Subcutaneous abdominal adipose tissue (tissue), 5 donors: Measurements from ENCODE around the gene RRAD.

ENCODE experiments used
- H3K27ac ChIP-seq: one replicate; pipeline ENCODE4 v1.7.0; 2013; ENCODE audit warnings: low read depth, mild to moderate bottlenecking, inconsistent platforms, low read length, moderate library complexity
- H3K27me3 ChIP-seq, 5 donors: one replicate each; pipeline ENCODE4 v1.7.0; 2013; ENCODE audit warnings: low read length in 5 of 5, inconsistent platforms in 1 of 5; ENCODE audit not compliant: control insufficient read depth in 5 of 5, insufficient read depth in 4 of 5
- H3K36me3 ChIP-seq, 5 donors: one replicate each; pipeline ENCODE4 v1.7.0; 2013; ENCODE audit warnings: low read length in 5 of 5; ENCODE audit not compliant: control insufficient read depth in 5 of 5, insufficient read depth in 5 of 5
- H3K4me1 ChIP-seq, 5 donors: one replicate each; pipeline ENCODE4 v1.7.0; 2013; ENCODE audit warnings: low read length in 5 of 5, mild to moderate bottlenecking in 3 of 5, moderate library complexity in 1 of 5; ENCODE audit not compliant: control insufficient read depth in 5 of 5, insufficient read depth in 5 of 5
- H3K4me3 ChIP-seq, 5 donors: one replicate each; pipeline ENCODE4 v1.7.0; 2013; ENCODE audit warnings: low read length in 5 of 5, low read depth in 1 of 5
- H3K9ac ChIP-seq, 5 donors: one replicate each; pipeline ENCODE4 v1.7.0; 2013; ENCODE audit warnings: low read length in 5 of 5, mild to moderate bottlenecking in 4 of 5, moderate library complexity in 3 of 5
- H3K9me3 ChIP-seq, 5 donors: one replicate each; pipeline ENCODE4 v1.7.0; 2013; ENCODE audit warnings: low read length in 5 of 5; ENCODE audit not compliant: control insufficient read depth in 5 of 5
- donor health status: healthy.
- donor health status: healthy.
- donor health status: healthy.
- donor health status: healthy.
- donor health status: healthy.

RRAD gene

DNA sequence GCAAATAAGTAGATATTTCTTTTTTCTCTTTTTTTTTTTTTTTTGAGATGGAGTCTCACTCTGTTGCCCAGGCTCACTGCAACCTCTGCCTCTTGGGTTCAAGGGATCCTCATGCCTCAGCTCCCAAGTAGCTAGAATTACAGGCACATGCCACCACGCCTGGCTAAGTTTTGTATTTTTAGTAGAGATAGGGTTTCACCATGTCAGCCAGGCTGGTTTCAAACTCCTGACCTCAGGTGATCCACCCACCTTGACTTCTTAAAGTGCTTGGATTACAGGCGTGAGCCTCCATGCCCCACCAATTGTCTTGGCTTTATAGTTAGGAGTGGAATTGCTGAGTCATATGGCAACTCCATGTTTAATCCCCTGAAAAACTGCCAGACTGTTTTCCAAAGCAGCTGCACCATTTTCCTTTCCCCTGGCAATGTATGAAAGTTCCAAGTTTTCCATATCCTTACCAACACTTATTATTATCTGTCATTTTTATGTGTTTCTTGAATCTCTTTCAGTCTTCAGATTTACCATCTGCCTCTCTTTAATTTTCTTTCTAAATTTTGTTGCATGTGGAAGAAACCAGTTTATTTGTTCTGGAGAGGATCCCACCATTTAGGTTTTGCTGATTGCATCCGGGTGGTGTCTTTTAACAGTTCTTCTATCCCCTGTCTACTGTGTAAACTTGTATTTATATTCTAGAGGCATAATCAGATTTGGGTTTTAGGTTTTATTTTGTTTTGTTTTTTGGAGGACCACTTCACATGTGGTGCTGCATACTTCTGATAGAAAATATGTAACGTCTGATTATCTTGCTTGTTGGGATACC lies 25.8 kb upstream of the RRAD start:
- Histone ChIP-seq H3K4me1 (peaks cover 0 to 30% (median 23%) of the 10 kb centered on the region in 5 donors), H3K27ac (no peak overlapping the region), H3K9ac (no peak overlapping the region), H3K4me3 (no peak overlapping the region), H3K36me3 (no peaks in the 10 kb centered on the region), H3K27me3 (peaks cover 0 to 14% (median 7%) of the 10 kb centered on the region in 5 donors), H3K9me3 (no peaks in the 10 kb centered on the region)

- Histone ChIP-seq H3K9ac (no peak overlapping the region), H3K4me3 (no peak overlapping the region), H3K27ac (no peak overlapping the region), H3K36me3 (no peaks in the 10 kb centered on the region), H3K9me3 (no peaks in the 10 kb centered on the region), H3K4me1 (peaks cover 0 to 28% (median 23%) of the 10 kb centered on the region in 5 donors), H3K27me3 (peaks cover 0 to 14% (median 7%) of the 10 kb centered on the region in 5 donors)
Observed at GRCh38 chr16:66950437-66950836, 25.1 kb upstream of the RRAD start.

- no peaks in the 10 kb centered on the region for H3K36me3 ChIP-seq
- H3K27ac ChIP-seq: no peak overlapping the region
- H3K9me3 ChIP-seq: no peaks in the 10 kb centered on the region
- H3K4me1 ChIP-seq: peaks cover 0 to 28% (median 23%) of the 10 kb centered on the region in 5 donors
- H3K9ac ChIP-seq: no peak overlapping the region
- no peak overlapping the region for H3K4me3 ChIP-seq
- H3K27me3 ChIP-seq: peaks cover 0 to 14% (median 7%) of the 10 kb centered on the region in 5 donors
Observed at GRCh38 chr16:66949472-66949871, 24.1 kb upstream of the RRAD start.

DNA sequence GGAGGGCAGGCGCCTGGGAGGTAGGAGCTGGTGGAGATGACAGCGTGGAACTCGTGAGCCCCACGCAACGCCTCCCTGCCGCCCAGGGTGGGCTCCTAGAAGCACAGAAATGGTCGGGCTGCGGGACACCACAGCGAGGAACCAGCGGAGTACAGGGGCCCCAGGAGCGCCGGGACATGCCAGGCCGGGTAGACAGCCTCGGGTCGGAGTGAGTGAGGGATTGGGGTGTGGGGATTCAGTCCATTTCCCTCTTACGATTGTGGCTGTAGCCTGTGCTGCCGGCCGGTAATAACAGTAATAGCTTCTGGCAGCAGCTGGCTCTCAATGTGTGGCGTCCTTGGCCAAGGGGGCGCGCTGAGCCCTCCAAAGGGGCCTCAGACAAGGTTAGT lies 23.5 kb upstream of the RRAD start:
- Histone ChIP-seq H3K9me3 (no peaks in the 10 kb centered on the region), H3K27ac (no peak overlapping the region), H3K4me3 (peak overlapping the region in 4 of 5 donors; percentile 62 to 72 (median 70)), H3K36me3 (peaks cover 0 to 3% (median 2%) of the 10 kb centered on the region in 5 donors), H3K4me1 (peaks cover 0 to 28% (median 23%) of the 10 kb centered on the region in 5 donors), H3K27me3 (peaks cover 0 to 14% (median 7%) of the 10 kb centered on the region in 5 donors), H3K9ac (peak overlapping the region in 2 of 5 donors; percentile 59 to 62)

DNA sequence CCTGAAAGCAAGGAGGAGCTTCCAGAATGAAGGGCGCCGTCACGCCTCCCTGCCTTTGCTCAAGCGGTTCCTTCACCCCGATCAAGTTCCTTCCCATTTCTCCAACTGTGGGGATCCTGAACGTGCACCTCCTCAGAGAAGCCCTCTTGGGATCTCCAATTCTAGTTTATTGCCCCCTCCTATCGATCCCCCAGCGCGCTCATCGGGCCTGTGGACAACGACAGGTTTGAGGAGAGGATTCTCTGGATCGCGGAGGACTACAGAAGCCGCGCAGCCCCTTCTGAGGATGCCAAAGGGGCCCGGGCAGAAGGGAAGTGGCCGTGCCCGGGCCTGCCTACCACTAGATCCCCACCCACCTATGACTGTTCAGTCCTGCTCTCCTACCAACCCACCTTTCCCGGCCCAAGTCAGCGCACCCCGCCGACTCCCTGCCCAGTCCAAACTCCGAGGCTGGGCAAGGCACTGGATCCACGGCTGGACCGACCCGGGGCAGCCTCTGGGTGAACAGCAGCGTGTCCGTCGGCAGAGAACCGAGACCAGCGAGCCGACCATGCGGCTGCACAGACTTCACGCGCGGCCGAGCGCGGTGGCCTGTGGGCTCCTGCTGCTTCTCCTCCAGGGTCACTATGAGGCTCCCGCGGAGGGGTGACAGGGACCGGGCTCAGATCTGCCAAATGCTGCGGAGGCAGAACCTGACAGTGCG lies 22.9 kb upstream of the RRAD start:
- H3K27me3 ChIP-seq: peaks cover 0 to 14% (median 7%) of the 10 kb centered on the region in 5 donors
- peak overlapping the region; percentile 62 to 75 (median 71) for H3K4me3 ChIP-seq
- peaks cover 0 to 9% (median 8%) of the 10 kb centered on the region in 5 donors for H3K36me3 ChIP-seq

DNA sequence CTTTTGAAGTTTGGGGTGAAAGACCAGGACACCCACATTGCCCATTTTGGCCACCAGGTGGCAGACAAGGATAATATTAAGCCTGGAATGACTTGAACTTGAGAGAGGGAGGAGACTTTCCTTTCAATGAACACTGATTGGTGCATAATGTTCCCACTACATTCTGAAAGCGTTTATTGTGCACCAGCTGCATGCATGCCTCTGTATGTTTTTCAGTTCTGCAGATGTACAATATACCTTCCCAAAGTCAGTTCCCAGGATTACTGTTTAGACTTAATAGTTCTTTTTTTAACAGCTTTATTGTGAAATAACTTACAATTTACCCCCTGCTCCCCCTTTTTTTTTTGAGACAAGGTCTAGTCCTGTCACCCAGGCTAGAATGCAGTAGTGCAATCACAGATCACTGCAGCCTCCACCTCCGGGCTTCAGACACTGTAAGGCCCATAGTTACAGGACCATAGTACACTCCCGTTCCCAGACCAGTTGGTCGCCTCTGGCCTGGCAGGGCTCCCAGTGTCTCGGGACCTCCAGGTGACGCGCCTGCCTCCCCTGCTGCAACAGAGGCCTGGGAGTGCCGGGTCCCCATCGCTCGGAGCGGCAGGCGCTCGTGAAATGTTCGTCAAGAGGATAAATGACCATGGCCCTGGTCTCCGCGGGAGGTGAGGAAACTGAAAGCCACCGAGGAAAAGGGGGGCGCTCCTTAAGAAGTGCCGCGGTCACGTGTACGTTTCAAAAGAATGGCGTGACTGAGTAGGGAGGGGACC lies 22.1 kb upstream of the RRAD start:
- Histone ChIP-seq H3K36me3 (peaks cover 0 to 17% (median 16%) of the 10 kb centered on the region in 5 donors), H3K4me3 (peak overlapping the region; percentile 62 to 75 (median 71)), H3K9me3 (no peaks in the 10 kb centered on the region), H3K4me1 (peaks cover 0 to 28% (median 23%) of the 10 kb centered on the region in 5 donors), H3K9ac (peak overlapping the region in 4 of 5 donors; percentile 59 to 62 (median 60)), H3K27me3 (peaks cover 0 to 14% (median 7%) of the 10 kb centered on the region in 5 donors), H3K27ac (no peak overlapping the region)

More for the DNA sequence above, 22.9 kb upstream of the RRAD start:
- peak overlapping the region in 4 of 5 donors; percentile 52 to 62 (median 59) for H3K9ac ChIP-seq
- peaks cover 0 to 28% (median 23%) of the 10 kb centered on the region in 5 donors for H3K4me1 ChIP-seq
- no peaks in the 10 kb centered on the region for H3K9me3 ChIP-seq
- H3K27ac ChIP-seq: no peak overlapping the region

DNA sequence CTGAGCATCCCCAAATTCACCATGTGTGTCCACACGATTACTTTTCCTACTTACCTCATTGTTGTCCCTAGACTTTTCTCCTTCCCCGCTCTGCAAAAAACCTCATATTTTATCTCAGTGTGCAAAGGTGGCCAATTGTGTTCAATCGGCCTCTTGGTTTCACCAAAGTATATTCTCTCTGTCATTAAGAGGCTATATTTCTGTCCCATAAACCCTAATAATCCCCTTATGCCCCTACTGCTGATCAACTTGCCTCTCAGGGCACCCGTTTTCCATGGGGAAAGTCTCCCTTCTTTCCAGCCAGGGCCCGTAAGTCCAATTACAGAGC lies 21.6 kb upstream of the RRAD start:
- Histone ChIP-seq H3K9me3 (no peaks in the 10 kb centered on the region), H3K4me3 (no peak overlapping the region), H3K27ac (no peak overlapping the region), H3K9ac (no peak overlapping the region), H3K4me1 (peaks cover 0 to 28% (median 23%) of the 10 kb centered on the region in 5 donors), H3K27me3 (peaks cover 0 to 14% (median 7%) of the 10 kb centered on the region in 5 donors), H3K36me3 (peaks cover 0 to 22% (median 21%) of the 10 kb centered on the region in 5 donors)

DNA sequence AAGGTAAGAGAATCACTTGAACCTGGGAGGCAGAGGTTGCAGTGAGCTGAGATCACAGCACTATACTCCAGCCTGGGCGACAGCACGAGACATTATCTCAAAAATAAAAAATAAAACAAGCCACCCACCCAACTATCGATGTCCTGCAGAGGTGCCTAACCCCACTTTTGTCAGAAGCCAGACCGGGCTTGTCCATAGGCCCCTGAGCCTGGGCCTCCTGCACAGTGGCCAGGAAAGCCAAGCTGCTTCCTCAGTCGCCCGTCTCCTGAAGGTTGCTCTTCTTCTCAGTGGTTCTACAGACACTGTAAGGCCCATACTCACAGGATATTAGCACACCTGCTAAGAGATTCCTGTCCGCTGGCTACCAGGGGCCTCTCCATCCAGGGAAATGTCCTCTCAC lies 21.2 kb upstream of the RRAD start:
- Histone ChIP-seq H3K36me3 (peaks cover 0 to 26% (median 25%) of the 10 kb centered on the region in 5 donors), H3K27me3 (peaks cover 0 to 11% (median 7%) of the 10 kb centered on the region in 5 donors), H3K4me3 (no peak overlapping the region), H3K9me3 (no peaks in the 10 kb centered on the region), H3K27ac (no peak overlapping the region), H3K9ac (no peak overlapping the region), H3K4me1 (peaks cover 0 to 28% (median 23%) of the 10 kb centered on the region in 5 donors)

DNA sequence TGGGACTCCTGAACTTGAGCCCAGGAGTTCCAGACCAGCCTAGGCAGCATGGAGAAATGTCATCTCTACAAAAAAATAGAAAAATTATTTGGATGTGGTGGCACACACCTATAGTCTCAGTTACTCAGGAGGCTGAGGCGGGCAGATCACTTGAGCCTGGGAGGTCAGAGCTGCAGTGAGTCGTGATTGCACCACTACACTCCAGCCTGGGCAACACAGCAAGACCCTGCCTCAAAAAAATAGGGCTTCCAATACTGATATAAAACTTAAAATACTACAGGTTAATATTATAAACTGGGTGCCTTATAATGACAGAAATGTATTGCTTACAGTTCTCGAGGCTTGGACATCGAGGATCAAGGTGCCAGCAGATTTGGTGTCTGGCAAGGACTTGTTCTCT lies 20.6 kb upstream of the RRAD start:
- Histone ChIP-seq H3K4me1 (peaks cover 0 to 28% (median 23%) of the 10 kb centered on the region in 5 donors), H3K27me3 (peaks cover 0 to 11% (median 3%) of the 10 kb centered on the region in 5 donors), H3K9ac (no peak overlapping the region), H3K27ac (no peak overlapping the region), H3K4me3 (no peak overlapping the region), H3K9me3 (no peaks in the 10 kb centered on the region), H3K36me3 (peaks cover 0 to 32% (median 31%) of the 10 kb centered on the region in 5 donors)
